Thyroid gland (tissue), 4 donors: ENCODE measurements around the gene DNAH8. TPM values are rescaled to one million over a fixed set of nuclear protein-coding genes. Genes with fewer than 3 reads are reported as not detected.
"Not testable (repeated sequence)": the region's sequence is repeated elsewhere in the genome, so short reads cannot be mapped to it uniquely, and the experiment has no call there.

ENCODE experiments used
- DNase-seq, 2 donors: peaks; one replicate each; pipeline ENCODE4 v3.0.0-alpha.2; 2019
- H3K27ac ChIP-seq, 3 donors: fragments of 200-600 bp; sonication (generic); 1 replicate in 2 of 3; 2 replicates in 1 of 3; pipeline ENCODE4 v1.5.1; 2016 to 2019; ENCODE audit warnings: mild to moderate bottlenecking in 1 of 3, moderate library complexity in 1 of 3
- H3K27me3 ChIP-seq: fragments of 200-600 bp; sonication (generic); one replicate; pipeline ENCODE4 v1.5.1; 2019
- H3K36me3 ChIP-seq, 2 donors: fragments of 200-600 bp; sonication (generic); one replicate each; pipeline ENCODE4 v1.5.1; 2016 to 2019
- H3K4me1 ChIP-seq, 2 donors: fragments of 200-600 bp; sonication (generic); one replicate each; pipeline ENCODE4 v1.5.1; 2017 to 2019
- H3K4me3 ChIP-seq, 3 donors: fragments of 200-600 bp; sonication (generic); replicated peaks in 1 of 3; 1 replicate in 2 of 3; 2 replicates in 1 of 3; pipeline ENCODE4 v1.5.1; 2016; ENCODE audit warnings: mild to moderate bottlenecking in 1 of 3
- H3K9me3 ChIP-seq: fragments of 200-600 bp; sonication (generic); one replicate; pipeline ENCODE4 v1.5.1; 2017
- POLR2A ChIP-seq, 2 donors: fragments of 450-650 bp; IDR thresholded peaks; one replicate each; pipeline ENCODE4 v1.6.1; 2017; ENCODE audit warnings: antibody characterized with exemption in 2 of 2, mild to moderate bottlenecking in 2 of 2, moderate library complexity in 1 of 2
- WGBS, 2 donors: methylation state at CpG; one replicate each; pipeline ENCODE4 v1.1.5; 2017; 5-methylcytosine and 5-hydroxymethylcytosine counted together
- intact Hi-C: fragments of 100-400 bp; cut with DNase I; formaldehyde crosslinking; loops from one replicate; pipeline ENCODE4 v1.15.1; 2023
- total RNA-seq, 4 donors: library from RNA; depleted of rRNA; stranded (reverse); fragments of >200 nt; gene quantifications; one replicate each; pipeline ENCODE4 v1.2.3, GENCODE V29; 2016
- TF ChIP-seq, protein P1 (sequence below), 6 experiments: fragments of 200-600 bp in 3 of 6; fragments of 450-650 bp in 3 of 6; sonication (generic) in 3 of 6; IDR thresholded peaks; one replicate each; pipeline ENCODE4 v1.5.1; 2016 to 2019; ENCODE audit warnings: antibody characterized with exemption in 6 of 6, mild to moderate bottlenecking in 2 of 6, inconsistent platforms in 1 of 6, moderate library complexity in 1 of 6

The DNAH8 gene
- total RNA-seq, 4 donors from 2014 or later, result 0.04 to 4.8 (median 0.12) TPM

DNA sequence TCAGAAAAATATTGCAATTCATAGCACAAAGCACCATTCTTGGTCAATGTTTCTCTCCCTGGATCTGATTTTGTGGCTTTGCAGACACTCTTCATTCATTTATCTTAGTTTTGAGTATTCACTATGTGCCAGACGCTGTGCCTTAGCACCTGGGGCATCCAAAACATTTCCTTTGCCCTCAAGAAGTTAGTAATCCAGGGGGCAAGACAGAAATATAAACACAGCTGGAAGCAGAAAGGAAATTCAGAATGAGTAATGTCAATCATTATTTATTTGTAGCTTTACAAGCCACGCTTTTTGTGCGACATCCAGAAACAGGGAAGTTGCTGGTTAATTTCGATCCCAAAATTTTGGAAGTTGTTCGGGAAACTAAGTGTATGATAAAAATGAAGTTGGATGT is 71.4 kb downstream of the DNAH8 start:
- Histone ChIP-seq H3K27ac (no peak overlapping the region), H3K36me3 (no peaks in the 10 kb centered on the region), H3K4me3 (no peak overlapping the region), H3K9me3 (no peaks in the 10 kb centered on the region), H3K27me3 (no peaks in the 10 kb centered on the region), H3K4me1 (peaks cover 0 to 9% of the 10 kb centered on the region in 2 donors)
- intact Hi-C loops, result no loop called here
- no peak for DNase-seq
- WGBS, 2 donors, result 86 to 92% methylated on average over 5 of the region's 5 CpGs
- TF ChIP-seq POLR2A (IDR thresholded peaks at IDR 0.05), result no peak
- TF ChIP-seq, protein P1, sequence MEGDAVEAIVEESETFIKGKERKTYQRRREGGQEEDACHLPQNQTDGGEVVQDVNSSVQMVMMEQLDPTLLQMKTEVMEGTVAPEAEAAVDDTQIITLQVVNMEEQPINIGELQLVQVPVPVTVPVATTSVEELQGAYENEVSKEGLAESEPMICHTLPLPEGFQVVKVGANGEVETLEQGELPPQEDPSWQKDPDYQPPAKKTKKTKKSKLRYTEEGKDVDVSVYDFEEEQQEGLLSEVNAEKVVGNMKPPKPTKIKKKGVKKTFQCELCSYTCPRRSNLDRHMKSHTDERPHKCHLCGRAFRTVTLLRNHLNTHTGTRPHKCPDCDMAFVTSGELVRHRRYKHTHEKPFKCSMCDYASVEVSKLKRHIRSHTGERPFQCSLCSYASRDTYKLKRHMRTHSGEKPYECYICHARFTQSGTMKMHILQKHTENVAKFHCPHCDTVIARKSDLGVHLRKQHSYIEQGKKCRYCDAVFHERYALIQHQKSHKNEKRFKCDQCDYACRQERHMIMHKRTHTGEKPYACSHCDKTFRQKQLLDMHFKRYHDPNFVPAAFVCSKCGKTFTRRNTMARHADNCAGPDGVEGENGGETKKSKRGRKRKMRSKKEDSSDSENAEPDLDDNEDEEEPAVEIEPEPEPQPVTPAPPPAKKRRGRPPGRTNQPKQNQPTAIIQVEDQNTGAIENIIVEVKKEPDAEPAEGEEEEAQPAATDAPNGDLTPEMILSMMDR (IDR thresholded peaks at IDR 0.05), result no peak

DNA sequence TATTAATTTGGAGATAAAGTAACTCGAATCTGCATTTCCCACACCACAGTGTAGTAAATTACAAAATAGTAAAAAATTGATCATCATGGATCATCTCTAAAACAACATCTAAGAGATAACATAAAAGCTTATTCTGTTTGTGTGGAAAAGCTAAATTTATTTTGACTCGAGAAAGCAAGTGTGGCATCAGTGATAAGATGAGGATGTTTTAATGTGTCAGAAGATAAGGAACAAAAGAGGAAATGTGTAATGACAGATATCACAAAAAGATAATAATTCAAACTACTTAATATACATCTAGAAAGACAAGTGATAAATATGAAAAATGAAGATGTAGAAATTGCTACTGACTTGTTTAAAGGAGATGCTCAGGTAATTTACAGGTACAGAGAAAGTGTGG is 74.1 kb downstream of the DNAH8 start:
- no peak overlapping the region for H3K27ac ChIP-seq
- H3K27me3 ChIP-seq, result no peaks in the 10 kb centered on the region
- TF ChIP-seq, protein P1 (IDR thresholded peaks at IDR 0.05), result no peak
- no peak for TF ChIP-seq POLR2A (IDR thresholded peaks at IDR 0.05)
- no peaks in the 10 kb centered on the region for H3K9me3 ChIP-seq
- H3K36me3 ChIP-seq, result no peaks in the 10 kb centered on the region
- H3K4me3 ChIP-seq, result no peak overlapping the region
- 41 to 72% methylated on average over 2 of the region's 2 CpGs for WGBS, 2 donors
- no peak for DNase-seq
- intact Hi-C loops, result no loop called here
- H3K4me1 ChIP-seq, result no peaks in the 10 kb centered on the region

DNA sequence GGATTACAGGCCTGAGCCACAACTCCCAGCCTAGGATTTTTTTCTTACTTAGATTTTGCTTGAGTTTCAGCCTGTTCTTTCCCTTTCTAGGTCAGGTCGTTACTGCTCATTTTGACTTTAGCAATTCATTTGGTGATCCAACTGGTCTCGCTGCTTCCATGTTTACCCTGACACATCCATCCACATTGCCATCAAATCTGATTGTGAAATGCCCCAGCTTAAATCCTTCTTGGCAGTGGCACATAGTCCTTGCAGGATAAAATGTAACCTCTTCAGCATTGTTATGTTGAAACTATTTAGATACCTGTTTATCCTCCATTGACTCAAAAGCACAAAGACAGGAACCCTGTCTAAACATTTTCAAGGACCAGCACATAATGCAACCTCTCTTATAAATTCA is 77.2 kb downstream of the DNAH8 start:
- no peak overlapping the region for H3K4me3 ChIP-seq
- H3K27ac ChIP-seq, result no peak overlapping the region
- 88 to 96% methylated on average over 2 of the region's 2 CpGs for WGBS, 2 donors
- intact Hi-C loops, result no loop called here
- DNase-seq, result no peak
- TF ChIP-seq, protein P1 (IDR thresholded peaks at IDR 0.05), result no peak
- TF ChIP-seq POLR2A (IDR thresholded peaks at IDR 0.05), result no peak
- no peaks in the 10 kb centered on the region for H3K27me3 ChIP-seq
- no peaks in the 10 kb centered on the region for H3K36me3 ChIP-seq
- H3K9me3 ChIP-seq, result no peaks in the 10 kb centered on the region
- H3K4me1 ChIP-seq, result peaks cover 4 to 5% of the 10 kb centered on the region in 2 donors

DNA sequence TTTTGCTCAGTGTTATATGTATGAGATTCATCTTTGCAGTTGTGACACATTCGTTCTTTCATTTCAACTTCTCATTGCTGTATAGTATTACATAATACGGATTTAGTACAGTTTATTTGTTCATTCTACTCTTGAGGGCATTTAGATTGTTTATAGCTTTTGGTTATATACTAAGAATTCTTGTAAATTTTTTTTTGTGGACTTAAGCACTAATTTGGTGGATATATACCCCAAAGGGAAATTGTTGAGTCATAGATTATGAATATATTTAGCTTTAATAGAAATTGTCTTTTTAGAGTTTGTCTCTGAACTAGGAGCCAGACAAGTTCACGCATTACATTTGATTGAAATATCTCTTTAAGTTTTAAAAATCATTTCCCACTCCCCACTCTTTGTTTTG is 79.6 kb downstream of the DNAH8 start:
- H3K36me3 ChIP-seq, result no peaks in the 10 kb centered on the region
- no peak for TF ChIP-seq POLR2A (IDR thresholded peaks at IDR 0.05)
- TF ChIP-seq, protein P1 (IDR thresholded peaks at IDR 0.05), result no peak
- WGBS, 2 donors, result 63 to 76% methylated on average over 3 of the region's 3 CpGs
- no peaks in the 10 kb centered on the region for H3K27me3 ChIP-seq
- no peak for DNase-seq
- no peak overlapping the region for H3K27ac ChIP-seq
- no peaks in the 10 kb centered on the region for H3K9me3 ChIP-seq
- no peak overlapping the region for H3K4me3 ChIP-seq
- intact Hi-C loops, result no loop called here
- peaks cover 4 to 5% of the 10 kb centered on the region in 2 donors for H3K4me1 ChIP-seq

DNA sequence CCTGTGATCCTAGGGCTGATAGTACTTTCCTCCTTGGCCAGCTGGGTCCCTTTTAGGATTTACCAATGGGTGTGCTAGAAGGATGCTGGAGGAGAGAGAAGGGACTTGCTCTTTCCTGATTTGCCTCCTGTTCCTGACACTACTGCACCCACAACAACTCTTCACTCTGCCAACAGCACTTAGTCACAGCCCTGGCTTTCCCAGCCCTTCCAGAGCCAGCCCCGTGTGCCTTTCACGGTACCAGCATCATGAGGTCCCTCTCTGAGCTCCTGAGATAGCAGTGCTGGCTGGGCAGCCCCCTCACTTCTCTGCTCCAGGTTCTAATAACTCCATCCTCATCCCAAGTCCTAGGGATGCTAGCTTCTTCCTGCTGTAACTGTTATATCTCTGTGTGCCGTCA is 80.9 kb downstream of the DNAH8 start:
- WGBS, 2 donors, result 56 to 67% methylated on average over 3 of the region's 3 CpGs
- intact Hi-C loops, result no loop called here
- Histone ChIP-seq H3K4me3 (no peak overlapping the region), H3K27me3 (no peaks in the 10 kb centered on the region), H3K27ac (no peak overlapping the region), H3K36me3 (no peaks in the 10 kb centered on the region), H3K9me3 (no peaks in the 10 kb centered on the region), H3K4me1 (peaks cover 4 to 5% of the 10 kb centered on the region in 2 donors)
- DNase-seq, result no peak
- TF ChIP-seq, protein P1 (IDR thresholded peaks at IDR 0.05), result no peak
- TF ChIP-seq POLR2A (IDR thresholded peaks at IDR 0.05), result no peak

DNA sequence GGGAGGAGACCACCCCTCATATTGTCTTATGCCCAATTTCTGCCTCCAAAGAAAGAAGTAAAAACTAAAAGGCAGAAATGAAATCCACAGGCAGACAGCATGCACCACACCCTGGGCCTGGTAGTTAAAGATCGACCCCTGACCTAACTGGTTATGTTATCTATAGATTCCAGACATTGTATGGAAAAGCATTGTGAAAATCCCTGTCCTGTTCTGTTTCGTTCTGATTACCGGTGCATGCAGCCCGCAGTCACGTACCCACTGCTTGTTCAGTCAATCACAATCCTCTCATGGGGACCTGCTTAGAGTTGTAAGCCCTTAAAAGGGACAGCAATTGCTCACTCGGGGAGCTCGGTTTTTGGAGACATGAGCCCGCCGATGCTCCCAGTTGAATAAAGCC is 81.3 kb downstream of the DNAH8 start:
- H3K36me3 ChIP-seq, intact Hi-C loops, H3K9me3 ChIP-seq, H3K27ac ChIP-seq, H3K27me3 ChIP-seq, H3K4me1 ChIP-seq, DNase-seq, H3K4me3 ChIP-seq: not testable (repeated sequence)
- WGBS, 2 donors, result 60 to 79% methylated on average over 9 of the region's 9 CpGs
